HG02623 (cell line): ENCODE measurements around the gene MEIS2.
A peak's percentile ranks its signal among the peaks of the same experiment; 100 is the strongest.

Source experiments
- ATAC-seq: cut with Tn5 transposase; IDR thresholded peaks from one replicate; pipeline ENCODE4 v1.9.1; 2021; ENCODE audit warnings: moderate library complexity; ENCODE audit not compliant: unreplicated experiment

Gene MEIS2

GRCh38 chr15:36903922-36904556 lies 196.3 kb downstream of the MEIS2 start:
- ATAC-seq: no peak

DNA sequence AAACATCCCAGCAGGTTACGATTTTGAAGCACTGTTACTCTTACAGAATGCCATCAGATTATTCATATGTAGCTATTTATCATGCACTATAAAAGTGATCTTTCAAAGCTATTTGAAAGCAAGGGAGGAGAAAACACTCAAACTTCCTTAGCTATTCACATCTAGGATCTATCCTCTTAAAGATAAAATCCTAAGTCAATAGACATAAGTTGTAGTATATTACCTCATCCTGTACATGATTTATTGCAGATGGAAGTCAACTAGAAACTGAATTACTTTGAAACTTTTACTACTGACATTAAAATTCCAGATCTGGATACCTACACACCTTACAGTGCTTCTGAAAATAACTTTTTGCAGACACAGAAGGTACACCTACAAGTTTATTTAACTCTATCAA lies 197.2 kb downstream of the MEIS2 start:
- no peak for ATAC-seq

GRCh38 chr15:36901012-36901411 lies 199.3 kb downstream of the MEIS2 start:
- no peak for ATAC-seq

- ATAC-seq: no peak
Observed at GRCh38 chr15:36899696-36900095, 200.7 kb downstream of the MEIS2 start.

DNA sequence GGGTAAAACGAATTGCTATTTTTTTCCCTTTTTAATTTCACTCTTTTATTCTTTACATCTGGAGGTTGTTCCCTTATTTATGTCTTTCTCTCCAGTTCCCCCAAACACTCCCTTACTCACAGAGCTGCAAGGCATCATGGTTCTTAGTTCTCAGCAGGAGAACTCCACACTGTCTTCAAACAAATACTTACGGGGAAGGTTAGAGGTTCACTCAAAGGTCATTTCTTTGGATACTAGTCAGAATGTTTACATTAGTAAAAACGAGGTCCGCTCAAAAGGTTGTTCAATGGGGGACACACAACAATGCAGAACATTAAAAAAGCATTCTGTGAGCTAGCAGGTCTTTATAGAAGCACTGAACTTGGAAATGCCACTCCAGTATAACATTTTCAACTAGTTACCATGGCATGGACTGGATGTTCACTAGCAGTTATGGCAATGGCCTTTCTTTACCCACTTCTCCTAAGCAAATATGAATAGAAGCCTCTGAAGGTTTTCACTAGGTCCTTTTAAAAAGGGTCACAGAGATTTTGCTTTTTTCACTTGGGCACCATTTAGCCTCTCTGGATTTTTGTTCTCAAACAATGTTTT lies 201.7 kb downstream of the MEIS2 start:
- ATAC-seq: no peak

- no peak for ATAC-seq
Observed at GRCh38 chr15:36897834-36898233, 202.5 kb downstream of the MEIS2 start.

- no peak for ATAC-seq
Observed at GRCh38 chr15:36896949-36897348, 203.4 kb downstream of the MEIS2 start.

DNA sequence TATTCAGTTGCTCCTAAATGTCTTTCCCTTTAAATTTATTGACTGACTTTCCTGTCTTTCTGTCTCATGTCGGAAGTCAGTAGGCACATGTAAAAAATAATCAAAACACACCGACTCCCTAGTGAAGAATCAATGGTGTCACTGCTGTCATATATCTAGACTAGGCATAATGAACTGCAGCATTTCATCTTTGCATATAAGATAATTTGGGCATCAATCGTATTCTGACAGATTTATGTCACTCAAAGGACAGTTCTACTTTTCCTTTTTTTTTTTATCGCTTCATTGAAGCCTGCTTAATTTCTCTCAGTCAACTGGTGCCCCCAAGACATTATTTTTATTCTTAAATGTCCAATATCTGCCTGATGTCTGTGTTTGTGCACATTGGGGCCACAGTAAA lies 206.3 kb downstream of the MEIS2 start:
- no peak for ATAC-seq

DNA sequence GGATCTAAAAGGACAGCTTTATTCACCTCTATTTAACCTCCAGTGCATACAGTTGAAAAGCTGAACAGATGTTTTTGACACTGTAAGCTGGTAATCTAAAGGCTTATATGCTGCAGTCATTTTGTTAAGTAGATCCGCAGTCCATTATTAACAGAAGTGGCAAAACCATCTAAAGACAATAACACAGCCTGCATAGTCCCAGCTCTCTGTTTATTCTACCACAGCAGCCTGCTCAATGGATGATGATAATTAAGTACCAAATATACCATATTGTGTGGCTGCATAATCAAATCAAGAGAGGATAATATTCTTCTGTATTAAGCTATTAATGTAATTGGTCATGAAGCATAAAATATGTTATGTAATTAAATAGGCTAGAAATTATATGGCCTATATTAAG lies 207.1 kb downstream of the MEIS2 start:
- ATAC-seq: no peak

DNA sequence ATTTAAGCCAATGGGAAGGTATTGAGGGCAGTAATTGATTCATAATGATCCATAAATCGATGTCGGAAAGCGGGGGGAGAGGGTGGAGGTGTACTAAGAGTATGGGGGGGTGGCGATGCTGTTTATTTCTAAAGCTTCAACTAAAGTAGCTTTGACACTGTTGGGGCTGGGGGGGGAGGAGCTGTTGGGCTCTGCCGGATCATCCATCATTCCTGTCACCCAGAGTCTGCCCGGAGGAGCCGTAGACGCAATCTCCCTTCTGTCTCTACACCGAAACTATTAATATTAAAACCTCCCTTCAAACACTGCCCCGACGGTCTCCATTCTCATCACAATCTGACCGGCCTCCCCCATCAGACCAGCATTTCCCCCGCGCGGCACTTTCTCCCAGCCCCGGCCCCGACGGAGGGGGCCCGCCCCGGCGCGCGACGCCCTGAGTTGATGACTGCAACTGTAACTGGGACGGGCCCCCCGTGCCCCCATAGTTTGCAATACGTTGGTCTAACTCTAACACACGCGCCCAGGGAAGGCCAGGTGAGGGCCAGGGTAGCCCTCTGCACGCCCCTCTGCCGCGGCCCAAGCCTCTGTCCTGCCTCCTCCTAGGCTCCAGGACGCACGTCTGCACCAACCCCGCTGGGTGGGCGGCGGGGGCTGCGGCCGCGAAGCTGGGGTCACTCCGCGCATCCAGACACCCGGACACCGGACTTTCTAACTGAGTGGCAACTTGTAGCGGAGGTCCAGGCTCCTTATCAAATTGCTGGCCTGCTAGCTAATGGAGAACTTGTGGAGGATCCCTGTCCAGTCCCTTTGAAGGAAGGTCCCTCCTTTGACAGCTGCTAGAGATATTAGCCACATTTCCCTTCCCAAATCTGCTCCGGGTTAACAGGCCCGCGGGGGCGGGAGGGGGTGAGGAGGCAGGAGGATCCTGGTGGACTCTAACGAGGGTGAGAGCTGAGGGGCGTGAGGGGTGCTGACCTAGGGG lies 212.0 kb downstream of the MEIS2 start:
- ATAC-seq: no peak

DNA sequence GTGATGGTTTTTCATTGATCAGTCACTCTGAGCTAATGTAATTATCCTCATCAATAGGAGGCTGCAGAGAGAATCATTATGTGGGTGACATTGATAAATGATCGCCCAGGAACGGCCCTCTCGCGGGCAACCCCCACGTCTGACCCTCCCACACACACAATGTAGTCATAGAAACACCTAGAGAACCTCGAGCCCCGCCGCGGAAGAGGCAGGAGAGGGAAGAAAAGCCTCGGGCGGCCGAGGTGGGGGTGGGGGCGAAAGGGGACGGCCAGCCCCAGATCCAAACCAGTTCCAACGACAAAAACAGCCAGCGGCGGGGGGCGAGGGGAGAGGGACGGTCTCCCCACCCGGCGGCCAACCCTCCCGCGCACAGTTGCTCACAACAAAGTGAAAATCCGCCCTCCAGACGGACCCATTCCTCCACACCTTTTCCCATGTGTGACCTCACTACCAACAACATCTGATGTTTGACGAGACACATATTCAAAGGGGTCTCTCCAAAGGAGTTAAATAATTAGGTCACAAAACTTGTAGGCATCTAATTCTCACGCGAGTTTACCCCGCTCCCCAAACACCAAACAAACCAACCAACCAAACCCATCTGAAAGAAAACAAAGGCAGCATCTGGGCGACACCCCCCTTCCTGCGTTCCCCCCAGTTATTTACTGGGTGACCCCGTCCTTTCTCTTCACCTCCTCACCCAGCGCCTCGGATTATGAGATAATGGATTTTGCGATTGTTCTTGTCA lies 213.0 kb downstream of the MEIS2 start:
- ATAC-seq: no peak

GRCh38 chr15:36886701-36887100 lies 213.6 kb downstream of the MEIS2 start:
- no peak for ATAC-seq

DNA sequence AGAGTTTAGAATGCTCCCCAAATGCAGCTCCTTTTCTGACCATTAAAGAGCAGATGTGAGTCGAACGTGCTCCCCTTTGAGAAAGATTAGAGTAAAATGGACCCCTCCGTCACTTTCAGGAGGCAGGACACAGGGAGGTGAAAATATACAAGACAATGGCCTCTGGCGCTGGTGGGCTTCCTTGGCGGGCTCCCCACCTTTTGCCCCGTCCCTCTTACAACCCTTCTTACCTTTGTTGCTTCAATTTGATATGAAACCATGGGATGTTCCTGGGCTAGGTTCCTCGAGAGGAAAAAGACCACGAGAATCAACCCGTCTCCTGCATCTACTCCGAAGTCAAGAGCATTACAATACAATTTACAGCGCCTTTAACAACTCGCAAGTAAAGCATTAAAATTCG lies 214.2 kb downstream of the MEIS2 start:
- ATAC-seq: no peak

GRCh38 chr15:36885771-36886170 lies 214.6 kb downstream of the MEIS2 start:
- no peak for ATAC-seq

DNA sequence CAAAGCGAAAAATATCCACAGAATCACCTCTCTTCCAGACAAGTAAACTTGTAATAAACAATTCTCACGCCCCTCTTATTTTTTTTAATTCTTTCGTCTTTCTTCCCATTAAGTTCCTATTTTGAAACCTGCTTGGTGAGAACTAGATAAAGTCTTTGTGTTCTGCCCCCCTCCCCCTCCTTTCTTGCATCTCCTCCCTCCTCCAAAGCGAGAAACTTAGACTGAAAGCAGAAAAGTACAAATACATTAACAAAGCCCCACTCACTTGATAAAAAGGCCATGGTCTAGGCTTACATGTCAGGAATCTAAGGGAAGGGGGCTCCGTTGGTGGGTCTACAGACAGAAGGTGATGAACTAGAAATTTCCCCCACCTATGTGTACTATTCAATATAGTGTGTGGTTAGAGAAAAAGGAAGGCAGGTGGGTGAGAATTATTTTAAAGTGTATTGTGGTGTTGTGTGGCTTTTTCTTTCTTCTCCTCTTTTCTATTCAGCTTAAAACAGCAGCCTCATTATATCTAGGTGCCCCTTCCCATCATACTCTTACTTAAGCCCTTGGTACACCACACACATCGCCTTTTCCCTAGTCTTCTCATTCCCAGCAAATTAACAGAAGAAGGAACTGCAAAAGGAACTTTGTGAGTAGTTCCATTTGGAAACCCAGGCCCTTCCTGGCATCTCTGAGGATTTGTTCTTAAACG lies 215.3 kb downstream of the MEIS2 start:
- no peak for ATAC-seq

DNA sequence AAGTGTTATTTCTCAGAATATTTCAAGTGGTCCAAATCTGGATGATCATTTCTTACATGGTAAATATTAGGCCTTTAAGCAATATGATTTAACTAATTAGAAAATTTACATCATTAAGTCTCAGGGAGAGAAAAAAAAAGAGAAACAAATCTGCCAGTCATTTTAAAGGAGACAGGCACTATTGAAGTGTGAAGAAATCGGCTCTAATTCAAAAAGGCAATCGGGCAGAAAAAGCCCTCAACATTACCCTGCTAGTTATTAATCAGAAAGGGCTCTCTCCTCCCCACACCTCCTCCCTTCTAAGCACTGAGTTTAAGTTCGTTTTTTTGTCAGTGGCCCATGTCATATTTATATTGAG lies 215.9 kb downstream of the MEIS2 start:
- no peak for ATAC-seq

DNA sequence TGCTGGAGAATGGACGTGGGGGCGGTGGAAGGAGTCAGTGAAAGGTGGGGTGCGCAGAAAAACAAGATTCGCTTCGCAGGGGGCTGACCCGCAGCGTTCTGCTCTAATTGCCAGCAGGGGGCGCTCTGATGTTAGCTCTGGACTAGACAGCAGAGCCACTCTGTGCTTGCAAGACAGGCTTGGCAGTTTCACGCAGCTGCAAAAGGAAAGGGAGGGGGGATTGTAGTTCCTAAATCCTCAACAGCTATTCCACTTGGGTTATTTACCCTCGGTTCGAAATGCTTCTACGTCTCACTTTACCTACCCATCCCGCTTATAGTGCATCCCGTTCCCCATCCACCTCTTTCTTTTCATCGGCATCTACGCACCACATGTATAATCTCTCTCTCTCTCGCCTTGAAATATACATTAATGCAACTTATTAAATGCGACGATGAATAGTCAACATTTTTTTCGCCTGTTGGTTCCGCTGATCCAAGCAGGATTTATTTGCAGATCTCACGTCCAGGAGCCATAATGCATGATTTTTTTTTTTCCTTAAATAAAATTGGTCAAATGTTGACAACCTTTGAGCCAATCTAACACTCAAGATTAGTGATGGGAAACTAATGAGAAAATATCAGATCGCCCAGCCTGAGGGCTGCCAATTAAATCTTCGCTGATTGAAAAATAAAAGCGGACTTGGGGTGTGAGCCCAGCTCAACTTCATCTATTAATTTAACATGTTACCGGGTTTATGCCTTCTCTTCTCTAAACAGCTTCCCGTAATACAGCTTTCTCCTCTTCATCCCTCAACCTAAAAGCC lies 216.4 kb downstream of the MEIS2 start:
- ATAC-seq: peak; percentile 85

GRCh38 chr15:36882487-36883131 lies 217.7 kb downstream of the MEIS2 start:
- no peak for ATAC-seq

DNA sequence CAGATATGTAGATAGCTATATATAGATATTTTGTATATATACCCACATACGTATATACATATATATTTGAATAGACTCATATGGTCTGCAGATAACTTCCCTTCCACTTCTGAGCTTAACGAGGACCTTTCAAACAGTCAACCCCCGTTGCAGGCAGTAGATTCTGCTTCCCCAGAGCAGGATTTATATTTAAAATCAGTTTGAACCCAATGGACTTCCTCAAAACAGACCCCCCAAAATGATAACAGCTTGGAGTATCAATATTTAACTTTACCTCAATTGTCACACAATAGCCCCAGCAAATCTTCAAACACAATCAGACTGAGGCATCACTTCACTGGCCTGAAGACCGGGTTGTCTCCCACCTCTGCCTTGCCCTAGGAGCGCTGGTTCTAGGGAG lies 218.3 kb downstream of the MEIS2 start:
- ATAC-seq: no peak
